EL (cell line): ENCODE results near the gene IFNL3.
"Not testable (repeated sequence)": the region's sequence is repeated elsewhere in the genome, so short reads cannot be mapped to it uniquely, and the experiment has no call there.

Experiments
- DNase-seq: peaks from one replicate; pipeline ENCODE4 v3.0.0-alpha.2; 2016

Gene IFNL3

DNA sequence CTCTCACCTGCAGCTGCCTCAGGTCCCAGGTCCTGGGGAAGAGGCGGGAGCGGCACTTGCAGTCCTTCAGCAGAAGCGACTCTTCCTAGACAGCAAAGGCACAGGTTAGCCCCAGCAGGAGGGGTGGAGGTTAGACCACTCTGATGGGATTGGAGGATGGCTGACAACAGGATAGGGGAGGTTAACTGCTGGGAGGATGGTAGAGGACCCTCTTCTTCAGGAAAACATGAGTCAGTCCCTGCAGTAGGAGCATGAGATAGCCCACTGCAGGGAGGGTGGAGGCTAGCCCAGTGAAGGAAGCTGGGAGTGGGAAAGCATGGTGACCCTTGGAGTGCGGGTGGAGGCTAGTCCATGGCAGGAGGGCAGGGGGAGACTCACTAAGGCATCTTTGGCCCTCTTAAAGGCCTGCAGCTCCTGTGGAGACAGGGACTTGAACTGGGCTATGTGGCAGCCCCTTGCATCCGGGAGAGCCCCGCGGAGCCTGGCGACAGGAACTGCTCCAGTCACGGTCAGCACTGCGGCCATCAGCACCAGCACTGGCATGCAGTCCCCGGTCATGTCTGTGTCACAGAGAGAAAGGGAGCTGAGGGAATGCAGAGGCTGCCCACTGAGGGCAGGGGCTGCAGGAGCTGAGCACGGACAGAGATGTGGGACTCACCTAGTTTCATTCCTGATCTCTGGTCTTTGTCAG lies at the start of gene IFNL3:
TSS of gene IFNL3 (minus strand) at position 597 of the 691 bp plus-strand sequence. CDS start at position 558, 39 bp downstream.
- not testable (repeated sequence) for DNase-seq

DNA sequence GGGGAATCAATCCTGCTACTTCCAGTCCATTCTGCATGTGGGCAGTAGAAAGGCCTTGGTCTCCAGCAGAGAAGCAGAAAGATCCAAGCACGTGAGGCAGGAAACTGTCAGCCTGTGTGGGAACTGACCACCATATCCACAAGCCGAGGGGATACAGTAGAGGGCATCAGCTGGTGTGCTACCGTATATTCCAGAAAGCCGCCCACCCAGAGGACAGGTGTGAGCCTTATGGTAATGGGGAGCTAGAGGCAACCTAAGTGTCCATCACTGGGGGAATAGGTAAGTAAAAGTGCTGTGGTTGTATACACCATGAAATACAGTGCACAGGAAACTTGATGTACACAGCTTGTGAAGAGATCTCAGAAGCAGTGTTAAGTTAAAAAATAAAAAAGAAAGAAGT lies 48.6 kb upstream of the IFNL3 start:
- no peak for DNase-seq

DNA sequence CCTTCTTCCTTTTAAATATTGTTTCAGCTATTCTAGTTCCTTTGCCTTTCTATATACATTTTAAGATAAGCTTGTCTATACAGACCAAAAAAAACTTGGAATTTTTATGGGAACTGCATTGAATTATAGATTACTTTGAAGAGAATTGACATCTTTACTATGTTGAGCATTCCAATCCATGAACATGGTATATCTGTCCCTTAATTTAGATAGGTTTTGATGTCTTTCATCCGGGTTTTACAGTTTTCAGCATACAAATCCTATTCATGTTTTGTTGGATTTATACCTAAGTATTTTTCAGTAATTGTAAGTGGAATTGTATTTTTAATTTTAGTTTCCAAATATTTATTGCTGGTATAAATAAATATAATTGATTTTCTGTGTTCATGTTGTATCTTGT lies 39.2 kb upstream of the IFNL3 start:
- DNase-seq, result no peak

DNA sequence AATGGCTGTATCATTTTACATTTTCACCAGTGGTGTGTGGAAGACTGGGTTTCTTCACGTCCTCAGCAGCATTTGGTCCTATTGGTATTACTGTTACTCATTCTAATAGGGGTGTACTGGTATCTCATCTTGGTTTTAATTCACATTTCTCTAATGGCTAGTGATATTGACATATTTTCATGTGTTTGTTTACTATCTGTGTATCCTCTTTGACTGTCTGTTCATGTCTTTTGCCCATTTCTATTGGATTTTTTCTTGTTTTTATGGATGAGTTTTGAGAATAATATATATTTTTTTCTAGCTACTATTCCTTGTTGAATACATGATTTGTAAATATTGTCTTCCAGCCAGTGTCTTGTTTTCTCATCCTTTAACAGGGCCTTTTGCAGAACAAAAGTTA lies 37.2 kb upstream of the IFNL3 start:
- DNase-seq, result no peak

DNA sequence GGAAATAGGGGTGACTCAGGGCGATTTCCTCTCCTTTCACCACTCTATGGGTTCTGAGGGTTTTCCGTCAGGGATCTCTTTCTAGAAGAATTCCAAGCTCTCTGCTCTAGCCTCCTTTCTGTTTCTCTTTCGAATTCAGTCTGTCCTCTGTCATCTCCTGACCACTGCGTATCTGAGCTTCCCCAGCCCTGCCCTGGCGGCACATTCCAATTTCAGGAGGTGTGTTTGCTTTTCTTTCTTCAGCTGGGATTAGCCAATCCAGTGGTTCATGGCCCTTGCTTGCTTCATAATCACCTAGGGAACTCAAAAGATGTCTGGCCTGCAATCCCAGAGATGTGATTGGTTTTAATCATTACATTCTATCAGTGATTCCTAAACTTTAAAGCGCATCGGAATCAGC lies 32.8 kb upstream of the IFNL3 start:
- peak; percentile 7 for DNase-seq

DNA sequence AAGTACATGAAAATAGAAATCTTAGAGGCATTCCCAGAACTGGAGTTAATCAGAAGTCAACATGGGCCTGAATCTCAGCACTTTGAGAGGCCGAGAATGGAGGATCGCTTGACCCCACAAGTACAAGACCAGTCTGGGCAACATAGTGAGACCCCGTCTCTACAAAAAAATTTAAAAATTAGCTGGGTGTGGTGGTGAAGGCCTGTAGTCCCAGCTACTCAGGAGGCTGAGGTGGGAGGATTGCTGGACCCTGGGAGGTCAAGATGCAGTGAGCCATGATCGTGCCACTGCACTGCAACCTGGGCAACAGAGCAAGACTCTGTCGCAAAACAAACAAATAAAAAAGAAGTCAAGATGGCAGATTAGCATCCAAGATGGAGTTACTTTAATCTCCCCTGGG lies 31.9 kb upstream of the IFNL3 start:
- DNase-seq, result no peak

DNA sequence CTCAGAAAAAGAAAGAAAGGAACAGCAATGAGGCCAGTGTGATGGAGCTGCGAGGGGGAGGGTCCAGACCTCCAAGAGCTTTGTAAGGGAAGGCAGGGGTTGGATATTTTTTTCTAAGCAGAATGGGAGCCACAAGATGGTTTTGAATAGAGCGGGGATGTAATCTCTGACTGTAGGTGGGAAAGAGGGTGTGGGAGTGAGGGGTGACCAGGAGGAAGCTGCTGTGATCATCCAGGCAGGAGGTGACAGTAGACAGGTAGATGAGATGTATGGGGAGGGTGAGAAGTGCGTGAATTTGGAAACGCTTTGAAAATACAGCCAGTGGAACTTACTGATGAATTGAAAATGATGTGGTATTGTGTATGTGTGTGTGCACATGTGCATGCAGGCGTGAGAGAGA lies 30.8 kb upstream of the IFNL3 start:
- no peak for DNase-seq

DNA sequence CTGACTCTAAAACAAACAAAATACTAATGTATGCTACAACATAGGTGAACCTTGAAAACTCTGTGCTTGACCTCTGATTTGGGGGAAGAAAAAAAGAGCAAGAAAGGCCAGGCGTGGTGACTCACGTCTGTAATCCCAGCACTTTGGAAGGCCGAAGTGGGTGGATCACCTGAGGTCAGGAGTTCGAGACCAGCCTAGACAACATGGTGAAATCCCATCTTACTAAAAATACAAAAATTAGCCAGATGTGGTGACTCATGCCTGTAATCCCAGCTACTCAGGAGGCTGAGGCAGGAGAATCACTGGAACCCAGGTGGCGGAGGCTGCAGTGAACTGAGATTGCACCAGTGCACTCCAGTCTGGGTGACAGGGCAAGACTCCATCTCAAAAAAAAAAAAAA lies 29.1 kb upstream of the IFNL3 start:
- DNase-seq, result not testable (repeated sequence)

DNA sequence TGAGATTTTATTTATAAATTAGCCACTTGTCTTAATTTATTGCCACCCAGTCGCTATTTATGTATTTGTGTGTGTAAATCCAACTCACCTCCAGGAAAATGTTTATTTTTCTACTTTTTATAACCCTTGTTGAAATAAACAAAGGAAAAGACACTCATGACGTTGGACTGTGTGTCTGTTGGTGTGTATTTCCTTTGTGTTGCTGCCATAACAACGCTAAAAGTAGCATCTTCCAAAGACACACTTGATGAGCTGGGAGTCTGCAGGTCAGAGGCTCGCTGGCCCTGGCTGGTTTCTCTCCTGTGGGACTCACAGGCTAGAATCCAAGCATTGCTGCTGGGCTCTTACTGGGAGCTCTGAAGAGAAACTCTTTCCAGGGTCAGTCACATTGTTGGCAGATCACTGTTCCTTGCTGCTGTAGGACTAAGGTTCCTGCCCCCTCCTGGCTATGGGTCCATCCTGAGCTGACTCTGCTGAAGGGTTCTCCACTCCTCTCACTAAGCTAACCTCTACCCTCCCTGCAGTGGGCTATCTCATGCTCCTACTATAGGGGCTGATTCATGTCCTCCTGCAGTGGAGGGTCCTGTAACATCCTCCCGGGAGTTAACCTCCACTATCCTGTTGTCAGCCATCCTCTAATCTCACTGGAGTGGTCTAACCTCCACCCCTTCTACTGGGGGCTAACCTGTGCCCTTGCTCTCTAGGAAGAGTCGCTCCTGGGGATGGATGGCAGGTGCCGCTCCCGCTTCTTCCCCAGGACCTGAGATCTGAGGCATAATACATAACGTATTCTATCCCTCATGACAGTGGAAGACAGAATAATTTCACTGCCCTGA lies 25.4 kb upstream of the IFNL3 start:
- DNase-seq, result no peak

DNA sequence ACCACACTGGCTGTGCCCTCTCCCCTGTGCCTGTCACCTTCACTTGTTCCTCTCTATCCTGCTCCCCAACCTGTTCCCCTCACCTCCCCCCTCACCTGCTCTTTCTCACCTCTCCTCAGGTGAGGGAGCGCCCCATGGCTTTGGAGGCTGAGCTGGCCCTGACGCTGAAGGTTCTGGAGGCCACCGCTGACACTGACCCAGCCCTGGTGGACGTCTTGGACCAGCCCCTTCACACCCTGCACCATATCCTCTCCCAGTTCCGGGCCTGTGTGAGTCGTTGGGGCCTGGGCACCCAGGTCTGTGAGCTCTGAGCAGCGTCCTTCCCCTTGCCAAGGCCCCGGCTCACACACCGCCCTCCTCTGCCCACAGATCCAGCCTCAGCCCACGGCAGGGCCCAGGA lies 24.6 kb upstream of the IFNL3 start:
- DNase-seq, result not testable (repeated sequence)

DNA sequence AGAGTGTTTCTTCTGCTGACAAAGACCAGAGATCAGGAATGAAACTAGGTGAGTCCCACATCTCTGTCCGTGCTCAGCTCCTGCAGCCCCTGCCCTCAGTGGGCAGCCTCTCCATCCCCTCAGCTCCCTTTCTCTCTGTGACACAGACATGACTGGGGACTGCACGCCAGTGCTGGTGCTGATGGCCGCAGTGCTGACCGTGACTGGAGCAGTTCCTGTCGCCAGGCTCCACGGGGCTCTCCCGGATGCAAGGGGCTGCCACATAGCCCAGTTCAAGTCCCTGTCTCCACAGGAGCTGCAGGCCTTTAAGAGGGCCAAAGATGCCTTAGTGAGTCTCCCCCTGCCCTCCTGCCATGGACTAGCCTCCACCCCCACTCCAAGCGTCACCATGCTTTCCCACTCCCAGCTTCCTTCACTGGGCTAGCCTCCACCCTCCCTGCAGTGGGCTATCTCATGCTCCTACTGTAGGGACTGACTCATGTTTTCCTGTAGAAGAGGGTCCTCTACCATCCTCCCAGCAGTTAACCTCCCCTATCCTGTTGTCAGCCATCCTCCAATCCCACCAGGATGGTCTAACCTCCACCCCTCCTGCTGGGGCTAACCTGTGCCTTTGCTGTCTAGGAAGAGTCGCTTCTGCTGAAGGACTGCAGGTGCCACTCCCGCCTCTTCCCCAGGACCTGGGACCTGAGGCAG lies 23.9 kb upstream of the IFNL3 start:
- not testable (repeated sequence) for DNase-seq

DNA sequence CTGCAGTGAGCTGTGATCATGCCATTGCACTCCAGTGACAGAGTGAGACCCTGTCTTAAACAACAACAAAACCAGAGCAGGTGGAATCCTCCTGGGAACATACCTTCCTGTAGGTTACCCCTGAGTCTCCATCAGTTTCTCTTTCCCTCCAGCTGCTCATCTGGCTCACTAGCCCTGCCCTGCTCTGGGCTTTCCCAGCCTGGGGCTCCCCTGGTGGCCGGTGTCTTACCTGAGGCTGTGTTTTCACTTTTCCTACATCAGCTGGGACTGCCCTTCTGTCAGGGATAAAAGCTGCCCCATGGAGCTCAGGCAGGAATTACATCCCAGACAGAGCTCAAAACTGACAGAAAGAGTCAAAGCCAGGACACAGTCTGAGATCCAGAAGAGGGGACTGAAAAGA lies 23.3 kb upstream of the IFNL3 start, which contains the start of gene IFNL2:
TSS of gene IFNL2 (plus strand) at position 312 of the 400 bp plus-strand sequence. CDS start 173 bp downstream, outside the sequence.
- DNase-seq, result not testable (repeated sequence)

DNA sequence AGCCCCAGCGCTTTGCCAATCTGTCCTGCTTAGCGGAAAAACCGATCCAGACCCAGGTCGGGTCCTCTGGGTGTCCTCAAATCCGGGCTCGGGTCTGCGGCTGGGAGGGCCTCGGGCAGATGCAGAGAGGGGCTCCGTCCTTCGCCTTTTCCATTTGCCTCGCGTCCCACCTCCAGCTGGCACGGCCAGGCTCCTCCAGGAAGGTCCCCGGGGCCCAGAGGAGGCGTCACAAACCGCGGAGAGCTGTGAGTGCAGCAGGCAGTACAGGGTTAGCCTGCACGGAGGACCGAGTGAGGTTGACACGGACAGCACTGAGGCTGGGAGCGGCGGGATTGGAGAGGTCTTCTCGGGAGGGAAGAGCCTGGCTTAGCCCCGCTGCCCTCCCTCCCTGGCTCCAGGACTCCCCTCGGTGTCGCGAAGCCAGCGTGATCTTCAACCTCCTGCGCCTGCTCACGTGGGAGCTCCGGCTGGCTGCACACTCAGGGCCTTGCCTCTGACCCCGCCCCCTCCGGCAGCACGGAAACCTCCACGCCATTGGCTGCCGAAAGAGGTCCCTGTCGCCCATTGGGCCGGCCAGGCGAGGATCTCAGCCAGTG lies 20.6 kb upstream of the IFNL3 start:
- no peak for DNase-seq

DNA sequence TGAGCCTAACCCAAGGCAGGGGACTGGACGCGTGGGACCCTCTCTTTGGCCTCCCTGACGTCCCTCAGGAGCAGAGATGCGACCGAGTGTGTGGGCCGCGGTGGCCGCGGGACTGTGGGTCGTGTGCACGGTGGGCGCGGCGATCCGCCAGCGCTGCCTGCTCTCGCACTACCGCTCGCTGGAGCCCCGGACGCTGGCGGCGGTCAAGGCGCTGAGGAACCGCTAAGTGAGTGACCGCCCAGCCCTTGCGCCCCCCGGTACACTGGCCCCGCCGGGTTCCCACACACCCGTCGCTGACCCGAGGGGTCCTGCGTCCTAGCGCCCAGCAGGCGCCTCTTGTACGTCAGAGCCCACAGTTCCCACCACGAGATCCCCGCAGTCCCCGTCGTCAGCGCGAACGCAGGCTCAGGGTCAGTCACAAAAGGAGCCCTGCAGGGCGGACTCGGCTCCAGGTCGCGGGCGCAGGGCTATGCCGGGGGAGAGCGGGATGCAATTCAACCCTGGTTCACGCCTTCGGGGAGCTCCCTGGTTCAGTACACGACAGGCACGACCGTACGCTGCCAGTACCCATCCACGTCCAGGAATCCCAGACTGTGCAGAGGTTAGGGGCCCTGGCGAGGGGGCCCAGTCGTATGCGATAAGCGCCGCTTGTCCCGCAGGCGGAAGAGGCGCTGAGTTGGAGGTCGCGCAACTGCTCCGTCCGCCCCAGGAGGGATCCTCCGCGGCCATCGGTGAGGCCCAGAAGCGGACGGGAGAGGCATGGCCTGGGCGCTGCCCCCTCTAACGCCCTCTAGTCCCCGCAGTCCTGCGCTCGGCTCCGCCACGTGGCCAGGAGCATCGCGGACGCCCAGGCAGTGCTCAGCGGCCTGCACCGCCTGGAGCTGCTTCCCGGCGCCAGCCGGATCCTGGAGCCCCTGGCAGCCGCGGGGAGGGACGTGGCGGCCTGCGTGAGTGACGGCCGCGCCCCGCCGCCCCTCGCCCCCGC lies 19.8 kb upstream of the IFNL3 start:
- no peak for DNase-seq

DNA sequence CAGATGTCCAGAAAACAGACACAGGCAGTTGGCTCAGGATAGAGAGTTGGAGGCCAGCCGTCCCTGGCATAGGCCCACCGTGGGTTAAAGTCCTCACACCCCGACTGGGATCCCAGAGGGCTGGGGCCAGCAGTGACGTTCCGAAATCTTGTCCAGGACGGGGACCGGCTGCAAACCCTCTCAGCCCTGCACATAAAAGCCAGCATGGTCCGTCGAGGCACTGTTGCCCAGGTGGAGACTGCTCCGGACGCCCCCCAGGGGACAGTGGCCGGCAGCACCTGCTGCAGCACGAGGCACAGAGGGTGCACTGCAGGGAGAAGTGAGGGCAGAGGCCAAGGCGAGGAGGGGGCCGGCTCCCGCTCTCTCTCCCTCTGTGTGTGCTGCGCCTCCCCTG lies 19.1 kb upstream of the IFNL3 start:
- DNase-seq, result no peak

DNA sequence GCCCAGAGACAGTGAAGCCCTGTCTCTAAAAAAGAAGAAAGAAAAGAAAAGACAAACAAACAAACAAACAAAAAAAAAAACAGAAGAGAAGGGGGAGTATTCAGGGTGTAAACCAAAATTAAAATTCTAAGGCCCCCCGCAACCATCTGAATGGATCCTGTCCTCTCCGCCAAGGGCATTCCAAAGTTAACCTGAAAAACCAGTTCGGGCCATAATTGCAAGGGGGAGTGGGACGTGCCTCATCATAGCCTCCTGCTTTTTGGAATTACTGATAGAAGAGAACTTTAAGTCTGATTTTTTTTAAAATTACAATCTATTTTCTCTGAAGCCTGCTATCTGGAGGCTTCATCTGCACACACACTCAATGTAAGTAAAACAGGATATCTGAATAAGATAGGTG lies 17.7 kb upstream of the IFNL3 start:
- no peak for DNase-seq

DNA sequence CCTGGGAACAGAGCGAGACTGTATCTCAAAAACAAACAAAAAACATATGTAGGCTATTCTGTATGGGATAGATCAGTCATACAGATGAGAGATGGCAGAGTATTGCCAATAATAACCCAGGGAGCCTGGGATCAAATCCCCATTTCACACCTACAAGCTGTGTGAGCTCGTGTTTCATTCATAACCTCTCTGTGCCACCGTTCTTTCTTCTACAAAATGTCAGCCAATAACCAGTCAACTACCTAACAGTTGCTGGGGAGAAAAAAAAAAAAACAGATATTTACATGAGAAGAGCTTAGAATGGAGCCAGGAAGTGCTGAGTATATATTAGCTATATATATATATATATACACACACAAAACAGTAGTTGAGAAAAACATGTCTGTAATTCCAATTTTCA lies 16.9 kb upstream of the IFNL3 start:
- no peak for DNase-seq

DNA sequence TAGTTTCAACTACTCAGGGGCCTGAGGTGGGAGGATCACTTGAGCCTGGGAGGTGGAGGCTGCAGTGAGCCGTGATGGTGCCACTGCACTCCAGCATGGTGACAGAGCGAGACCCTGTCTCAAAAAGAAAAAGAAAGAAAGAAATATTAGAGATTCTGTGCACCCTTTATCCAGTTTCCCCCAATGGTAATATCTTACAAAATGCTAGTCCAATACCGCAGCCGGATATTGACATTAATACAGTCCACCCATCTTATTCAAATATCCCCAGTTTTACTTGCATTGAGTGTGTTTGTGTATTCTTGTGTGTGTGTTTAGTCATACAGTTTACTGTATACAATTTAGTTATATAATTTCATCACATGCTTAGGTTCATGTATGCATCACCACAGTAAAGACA lies 12.4 kb upstream of the IFNL3 start:
- no peak for DNase-seq

DNA sequence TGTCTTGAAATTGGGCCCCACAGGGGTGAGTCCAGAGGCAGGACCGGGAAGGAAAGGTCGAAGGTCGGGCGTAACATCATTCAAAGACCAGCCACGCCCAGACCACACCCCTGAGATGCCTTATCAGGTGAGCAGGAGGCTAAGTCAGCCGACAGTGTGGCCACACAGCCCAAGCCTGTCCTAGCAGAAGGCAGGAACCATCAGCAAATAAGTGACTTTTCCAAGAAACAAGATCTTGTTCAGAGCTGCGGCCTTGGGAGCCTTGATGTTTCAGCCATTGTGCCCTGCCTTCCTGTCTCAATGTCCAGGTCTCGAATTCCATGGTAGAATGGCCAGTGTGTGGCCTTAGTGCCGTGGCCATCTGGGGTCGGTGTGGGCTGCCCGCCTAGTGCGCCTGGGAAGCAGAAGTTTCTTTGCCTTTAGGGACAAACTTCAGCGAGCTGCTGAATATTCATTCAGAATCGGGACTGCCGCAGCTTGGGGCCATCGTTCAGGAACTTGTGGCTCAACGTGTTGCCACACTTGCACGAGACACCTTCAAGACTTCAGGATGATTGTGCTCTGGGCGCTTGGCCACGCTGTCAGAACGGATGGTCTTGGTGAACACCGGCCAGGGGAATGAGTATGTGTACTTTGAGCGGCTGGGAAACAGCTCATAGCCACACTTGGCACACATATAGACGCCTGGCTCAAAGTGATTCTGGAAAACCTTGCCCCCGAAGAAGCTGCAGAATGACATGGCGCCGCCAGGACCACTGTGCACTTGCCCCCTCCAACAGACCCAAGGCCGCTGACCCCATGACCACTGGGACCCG lies 9.9 kb upstream of the IFNL3 start:
- DNase-seq, result no peak

DNA sequence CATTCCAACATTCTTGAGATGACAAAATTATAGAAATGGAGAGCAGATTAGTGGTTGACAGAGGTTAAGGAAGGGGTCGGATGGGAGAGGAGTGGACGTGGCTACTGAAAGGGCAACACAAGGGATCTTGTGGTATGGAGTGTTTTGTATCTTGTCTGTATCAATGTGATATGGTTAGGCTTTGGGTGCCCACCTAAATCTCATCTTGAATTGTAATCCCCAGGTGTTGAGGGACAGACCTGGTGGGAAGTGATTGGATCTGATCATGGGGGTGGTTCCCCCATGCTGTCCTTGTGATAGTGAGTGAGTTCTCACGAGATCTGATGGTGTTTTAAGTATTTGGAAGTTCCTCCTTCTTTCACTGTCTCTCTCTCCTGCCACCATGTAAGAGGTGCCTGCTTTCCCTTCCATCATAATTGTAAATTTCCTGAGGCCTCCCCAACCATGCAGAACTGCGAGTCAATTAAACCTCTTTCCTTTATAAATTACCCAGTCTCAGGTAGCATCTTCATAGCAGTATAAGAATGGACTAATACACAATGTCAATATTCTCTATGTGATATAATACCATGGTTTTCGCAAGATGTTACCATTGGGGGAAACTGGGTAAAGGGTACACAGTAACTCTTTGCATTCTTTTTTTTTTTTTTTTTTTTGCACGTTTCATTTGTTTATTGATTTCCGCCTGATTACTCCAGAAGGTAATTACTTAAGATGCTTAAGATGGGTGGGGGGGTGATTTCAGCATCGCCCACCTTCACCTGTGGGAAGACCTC lies 8.8 kb upstream of the IFNL3 start:
- no peak for DNase-seq
